GM12878 (cell line): ENCODE data around the gene OSCP1. TPM values are rescaled to one million over a fixed set of nuclear protein-coding genes. Genes with fewer than 3 reads are reported as not detected.

Experiments used
- ATAC-seq: fragments of 200-7000 bp; cut with Tn5 transposase; 3 replicates; pipeline ENCODE4 v1.9.1; 2020; ENCODE audit warnings: mild to moderate bottlenecking, moderate library complexity
- BruUV-seq: library from RNA; stranded (reverse); fragments of 400-500 nt; replicated peaks from 2 replicates; lab custom pipeline; 2021; lab: Mats Ljungman, UMichigan
- CTCF ChIA-PET: fragments of 300-600 bp; sonication (Branson Sonifier 250); formaldehyde crosslinking; extraction: SDS; loops from one replicate; lab custom pipeline; 2021; ENCODE audit warnings: inconsistent platforms; lab: Yijun Ruan, JAX
- POLR2A ChIA-PET: fragments of 350-600 bp; formaldehyde crosslinking; extraction: SDS; loops from one replicate; lab custom pipeline; 2021; ENCODE audit warnings: inconsistent platforms; lab: Charles Lee
- RAD21 ChIA-PET: fragments of 300-600 bp; sonication (Branson Sonifier 250); formaldehyde crosslinking; loops from one replicate; lab custom pipeline; 2023; ENCODE audit warnings: antibody characterized with exemption; ENCODE audit not compliant: unreplicated experiment; lab: Charles Lee
- SMC1A ChIA-PET: fragments of 300-600 bp; sonication (Branson Sonifier 250); formaldehyde crosslinking; loops from one replicate; lab custom pipeline; 2023; ENCODE audit not compliant: unreplicated experiment, uncharacterized antibody; lab: Charles Lee
- DNase-seq: peaks from one replicate; pipeline ENCODE4 v3.0.0-alpha.2; 2011; ENCODE audit warnings: low read depth, low spot score
- FAIRE-seq: peaks from 3 replicates; lab custom pipeline; 2011; peaks lifted over from hg19 to GRCh38; lab: Jason Lieb, UNC
- H2AFZ ChIP-seq: 2 replicates; pipeline ENCODE4 v1.6.0; 2011; ENCODE audit warnings: low read depth, low read length, control low read depth; ENCODE audit not compliant: control insufficient read depth
- H3K27ac ChIP-seq: 2 replicates; pipeline ENCODE4 v1.5.1; 2011; ENCODE audit warnings: control low read depth; ENCODE audit not compliant: control insufficient read depth, insufficient read depth
- H3K27me3 ChIP-seq, 2 experiments: replicated peaks in 1 of 2; 2 replicates each; pipeline versions ENCODE4 v1.6.0 to v1.6.1; 2011; ENCODE audit warnings: low read length in 1 of 2; ENCODE audit not compliant: control insufficient read depth in 2 of 2, insufficient read depth in 2 of 2
- H3K36me3 ChIP-seq, 2 experiments: 2 replicates each; pipeline ENCODE4 v1.5.1; 2011; ENCODE audit warnings: low read length in 1 of 2; ENCODE audit not compliant: control insufficient read depth in 2 of 2, insufficient read depth in 2 of 2
- H3K4me1 ChIP-seq: 2 replicates; pipeline ENCODE4 v1.6.1; 2011; ENCODE audit warnings: mild to moderate bottlenecking, low read length, moderate library complexity, mixed read lengths; ENCODE audit not compliant: control insufficient read depth, insufficient read depth
- H3K4me2 ChIP-seq: 2 replicates; pipeline ENCODE4 v1.6.0; 2011; ENCODE audit warnings: control low read depth; ENCODE audit not compliant: control insufficient read depth, insufficient read depth
- H3K4me3 ChIP-seq: fragments of 200-600 bp; sonication (generic); 2 replicates; pipeline ENCODE4 v1.5.1; 2016
- H3K79me2 ChIP-seq: 2 replicates; pipeline ENCODE4 v1.6.0; 2011; ENCODE audit warnings: low read length; ENCODE audit not compliant: control insufficient read depth, insufficient read depth
- H3K9ac ChIP-seq: 2 replicates; pipeline ENCODE4 v1.8.0; 2011; ENCODE audit warnings: low read length, control low read depth, mixed read lengths; ENCODE audit not compliant: control insufficient read depth, insufficient read depth
- H3K9me3 ChIP-seq: replicated peaks from 3 replicates; pipeline ENCODE4 v1.5.1; 2011; ENCODE audit warnings: mild to moderate bottlenecking, low read length; ENCODE audit not compliant: control insufficient read depth, insufficient read depth
- H4K20me1 ChIP-seq: 2 replicates; pipeline ENCODE4 v1.6.0; 2011; ENCODE audit not compliant: control insufficient read depth, insufficient read depth
- BHLHE40 ChIP-seq, 2 experiments: fragments of 450-650 bp in 1 of 2; IDR thresholded peaks; 2 replicates each; pipeline ENCODE4 v1.6.1; 2011 to 2017; ENCODE audit warnings: low read depth in 2 of 2, borderline replicate concordance in 1 of 2, improper control_type of control experiment in 1 of 2, low read length in 1 of 2, mild to moderate bottlenecking in 1 of 2
- E2F4 ChIP-seq: IDR thresholded peaks from 2 replicates; pipeline ENCODE4 v1.6.1; 2012; ENCODE audit warnings: low read depth, low read length, improper control_type of control experiment
- E2F8 ChIP-seq: fragments of 450-650 bp; IDR thresholded peaks from 2 replicates; pipeline ENCODE4 v1.6.1; 2018; ENCODE audit warnings: mild to moderate bottlenecking, low read depth, moderate library complexity; ENCODE audit not compliant: partially characterized antibody
- HDAC2 ChIP-seq: fragments of 200-600 bp; sonication (generic); IDR thresholded peaks from 2 replicates; pipeline ENCODE4 v1.6.1; 2017
- HDGF ChIP-seq: fragments of 450-650 bp; IDR thresholded peaks from 2 replicates; pipeline ENCODE4 v1.6.1; 2016; ENCODE audit warnings: antibody characterized with exemption
- JUND ChIP-seq: IDR thresholded peaks from 2 replicates; pipeline ENCODE4 v1.6.1; 2012; ENCODE audit warnings: low read depth, mild to moderate bottlenecking, low read length, improper control_type of control experiment, moderate library complexity
- LARP7 ChIP-seq: fragments of 450-650 bp; IDR thresholded peaks from 2 replicates; pipeline ENCODE4 v1.6.1; 2017; ENCODE audit warnings: mild to moderate bottlenecking
- MAX ChIP-seq: IDR thresholded peaks from 2 replicates; pipeline ENCODE4 v1.6.1; 2012; ENCODE audit warnings: low read depth, low read length, improper control_type of control experiment
- NRF1 ChIP-seq: conservative IDR thresholded peaks from 2 replicates; pipeline ENCODE4 v1.6.1; 2011; ENCODE audit warnings: mild to moderate bottlenecking, low read depth, low read length, improper control_type of control experiment
- PAX5 ChIP-seq: IDR thresholded peaks from 2 replicates; pipeline ENCODE4 v1.6.1; 2011; ENCODE audit warnings: low read depth, low read length, borderline replicate concordance
- POLR2AphosphoS5 ChIP-seq: IDR thresholded peaks from 2 replicates; pipeline ENCODE4 v1.6.1; 2011; ENCODE audit warnings: mild to moderate bottlenecking, low read length, inconsistent platforms
- RUNX3 ChIP-seq: IDR thresholded peaks from 2 replicates; pipeline ENCODE4 v1.6.1; 2012; ENCODE audit warnings: low read length, inconsistent platforms
- SMAD5 ChIP-seq: IDR thresholded peaks from 2 replicates; pipeline ENCODE4 v1.6.1; 2016; ENCODE audit warnings: antibody characterized with exemption, low read depth
- SREBF2 ChIP-seq: IDR thresholded peaks from 2 replicates; pipeline ENCODE4 v1.6.1; 2012; ENCODE audit warnings: mild to moderate bottlenecking, low read length
- STAT1 ChIP-seq: fragments of 450-650 bp; conservative IDR thresholded peaks from 2 replicates; pipeline ENCODE4 v1.6.1; 2014; ENCODE audit warnings: antibody characterized with exemption, mild to moderate bottlenecking
- ZNF217 ChIP-seq: fragments of 450-650 bp; IDR thresholded peaks from 2 replicates; pipeline ENCODE4 v1.6.1; 2017; ENCODE audit warnings: antibody characterized with exemption, mild to moderate bottlenecking
- ZNF24 ChIP-seq: fragments of 450-650 bp; IDR thresholded peaks from 2 replicates; pipeline ENCODE4 v1.6.1; 2017; ENCODE audit warnings: antibody characterized with exemption, mild to moderate bottlenecking
- in situ Hi-C: fragments of 300-500 bp; cut with MboI; formaldehyde crosslinking; loops from 9 replicates; pipeline ENCODE4 v1.14.3; 2018; ENCODE audit warnings: mixed read lengths
- intact Hi-C: fragments of 100-400 bp; cut with micrococcal nuclease; formaldehyde crosslinking; loops from one replicate; pipeline ENCODE4 v1.14.2; 2022; ENCODE audit not compliant: unreplicated experiment
- polyA plus RNA-seq, 11 experiments: library from polyadenylated mRNA; depleted of rRNA in 4 of 11; unstranded in 6 of 11; stranded (reverse) in 5 of 11; fragments of >200 nt; fragmentation: Nextera tagmentation in 4 of 11; fragmentation: Illumina TruSeq in 1 of 11; extraction: Ambion mirVana in 4 of 11; extraction: Trizol in 1 of 11; gene quantifications; 1 replicate in 1 of 11; 2 replicates in 10 of 11; pipeline versions ENCODE4 v1.2.1 to v1.2.3, GENCODE V29; 2011 to 2016; ENCODE audit warnings: inconsistent platforms in 2 of 11, missing spikeins in 2 of 11, low read depth in 1 of 11
- total RNA-seq, 4 experiments: library from RNA; depleted of rRNA in 3 of 4; stranded (reverse); fragments of >200 nt in 3 of 4; fragmentation: Illumina TruSeq in 1 of 4; extraction: Trizol in 1 of 4; gene quantifications; 2 replicates each; pipeline versions ENCODE4 v1.2.1 to v1.2.3, GENCODE V29; 2013 to 2021
- TF ChIP-seq, protein P1 (sequence below): fragments of 450-650 bp; IDR thresholded peaks from 2 replicates; pipeline ENCODE4 v1.6.1; 2016; ENCODE audit warnings: mild to moderate bottlenecking
- TF ChIP-seq, protein P2 (sequence below): fragments of 450-650 bp; IDR thresholded peaks from 2 replicates; pipeline ENCODE4 v1.6.1; 2017; ENCODE audit warnings: antibody characterized with exemption, mild to moderate bottlenecking, moderate library complexity

OSCP1 gene
- total and polyA plus RNA-seq, 10 of the 15 experiments (the other 5 are each of a cell fraction or from before 2014, with no cell fraction given), result 1.8 to 5.9 (median 3.0) TPM

DNA sequence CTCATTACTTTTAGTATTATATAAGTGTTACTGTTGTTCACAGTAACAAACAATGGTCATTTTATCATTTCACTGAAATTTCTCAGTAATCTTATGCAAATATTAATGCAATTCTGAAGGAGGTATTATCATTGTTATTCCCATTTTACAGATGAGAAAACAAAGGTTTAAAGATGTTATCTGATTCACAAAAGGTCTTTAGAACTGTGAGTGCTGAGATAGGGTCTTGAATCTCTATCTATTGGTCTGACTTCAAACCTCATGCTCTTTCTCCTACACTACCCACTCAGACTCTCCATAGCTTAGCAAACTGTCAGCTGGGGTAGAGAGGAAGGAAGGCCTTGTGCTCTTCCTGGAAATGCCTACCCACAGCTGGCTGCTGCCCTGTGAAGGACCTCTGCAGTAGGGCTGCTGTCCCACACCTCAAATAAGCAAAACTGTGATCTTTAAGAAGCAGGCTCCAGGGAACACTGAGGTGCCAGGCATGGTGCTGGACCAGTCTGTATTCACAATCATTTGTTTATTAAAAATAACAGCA, 6.2 kb upstream of the OSCP1 start:
- no TSS peak for BruUV-seq
- TF ChIP-seq PAX5, result no peak
- TF ChIP-seq BHLHE40 (IDR thresholded peaks at IDR 0.05; ENCODE audit: borderline replicate concordance in 1 of 2, low read depth in 2 of 2, low read length in 1 of 2), result no peak
- TF ChIP-seq, protein P1, sequence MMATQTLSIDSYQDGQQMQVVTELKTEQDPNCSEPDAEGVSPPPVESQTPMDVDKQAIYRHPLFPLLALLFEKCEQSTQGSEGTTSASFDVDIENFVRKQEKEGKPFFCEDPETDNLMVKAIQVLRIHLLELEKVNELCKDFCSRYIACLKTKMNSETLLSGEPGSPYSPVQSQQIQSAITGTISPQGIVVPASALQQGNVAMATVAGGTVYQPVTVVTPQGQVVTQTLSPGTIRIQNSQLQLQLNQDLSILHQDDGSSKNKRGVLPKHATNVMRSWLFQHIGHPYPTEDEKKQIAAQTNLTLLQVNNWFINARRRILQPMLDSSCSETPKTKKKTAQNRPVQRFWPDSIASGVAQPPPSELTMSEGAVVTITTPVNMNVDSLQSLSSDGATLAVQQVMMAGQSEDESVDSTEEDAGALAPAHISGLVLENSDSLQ, result no peak
- no peak for TF ChIP-seq JUND
- no peak for TF ChIP-seq MAX
- TF ChIP-seq HDGF, result no peak
- TF ChIP-seq ZNF217, result no peak
- no peak for TF ChIP-seq HDAC2
- TF ChIP-seq POLR2AphosphoS5, result no peak
- TF ChIP-seq, protein P2, sequence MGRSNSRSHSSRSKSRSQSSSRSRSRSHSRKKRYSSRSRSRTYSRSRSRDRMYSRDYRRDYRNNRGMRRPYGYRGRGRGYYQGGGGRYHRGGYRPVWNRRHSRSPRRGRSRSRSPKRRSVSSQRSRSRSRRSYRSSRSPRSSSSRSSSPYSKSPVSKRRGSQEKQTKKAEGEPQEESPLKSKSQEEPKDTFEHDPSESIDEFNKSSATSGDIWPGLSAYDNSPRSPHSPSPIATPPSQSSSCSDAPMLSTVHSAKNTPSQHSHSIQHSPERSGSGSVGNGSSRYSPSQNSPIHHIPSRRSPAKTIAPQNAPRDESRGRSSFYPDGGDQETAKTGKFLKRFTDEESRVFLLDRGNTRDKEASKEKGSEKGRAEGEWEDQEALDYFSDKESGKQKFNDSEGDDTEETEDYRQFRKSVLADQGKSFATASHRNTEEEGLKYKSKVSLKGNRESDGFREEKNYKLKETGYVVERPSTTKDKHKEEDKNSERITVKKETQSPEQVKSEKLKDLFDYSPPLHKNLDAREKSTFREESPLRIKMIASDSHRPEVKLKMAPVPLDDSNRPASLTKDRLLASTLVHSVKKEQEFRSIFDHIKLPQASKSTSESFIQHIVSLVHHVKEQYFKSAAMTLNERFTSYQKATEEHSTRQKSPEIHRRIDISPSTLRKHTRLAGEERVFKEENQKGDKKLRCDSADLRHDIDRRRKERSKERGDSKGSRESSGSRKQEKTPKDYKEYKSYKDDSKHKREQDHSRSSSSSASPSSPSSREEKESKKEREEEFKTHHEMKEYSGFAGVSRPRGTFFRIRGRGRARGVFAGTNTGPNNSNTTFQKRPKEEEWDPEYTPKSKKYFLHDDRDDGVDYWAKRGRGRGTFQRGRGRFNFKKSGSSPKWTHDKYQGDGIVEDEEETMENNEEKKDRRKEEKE, result no peak
- no peak for TF ChIP-seq RUNX3
- TF ChIP-seq NRF1, result no peak
- no peak for TF ChIP-seq ZNF24
- TF ChIP-seq SMAD5, result no peak
- TF ChIP-seq E2F4, result no peak
- TF ChIP-seq STAT1, result no peak
- TF ChIP-seq LARP7, result no peak
- no peak for TF ChIP-seq E2F8
- no peak for TF ChIP-seq SREBF2
- no peaks in the 10 kb centered on the region for H3K79me2 ChIP-seq
- ChIA-PET SMC1A (no interaction called here), POLR2A (no interaction called here), CTCF (no interaction called here), RAD21 (no interaction called here)
- no peaks in the 10 kb centered on the region for H3K9me3 ChIP-seq
- H3K27ac ChIP-seq, result no peak overlapping the region
- H3K9ac ChIP-seq, result no peak overlapping the region
- H2AFZ ChIP-seq, result no peak overlapping the region
- no peak for ATAC-seq
- FAIRE-seq, result peak; percentile 57
- peaks cover 14 to 30% of the 10 kb centered on the region in 2 experiments for H3K36me3 ChIP-seq
- H3K4me3 ChIP-seq, result no peak overlapping the region
- H3K4me2 ChIP-seq, result no peak overlapping the region
- intact Hi-C loops (no loop called here), in situ Hi-C loops (no loop called here)
- no peaks in the 10 kb centered on the region for H3K27me3 ChIP-seq
- H3K4me1 ChIP-seq, result peaks cover 8% of the 10 kb centered on the region
- no peak for DNase-seq
- no peaks in the 10 kb centered on the region for H4K20me1 ChIP-seq
